Astrocyte of the spinal cord (primary cell): ENCODE measurements around the gene MEF2A.

Experiments used
- DNase-seq: peaks from one replicate; pipeline ENCODE4 v3.0.0; 2011; ENCODE audit warnings: low read depth, low spot score
- H3K4me3 ChIP-seq: 2 replicates; pipeline ENCODE4 v1.5.1; 2011; ENCODE audit warnings: low read depth, mild to moderate bottlenecking, low read length, moderate library complexity
- in situ Hi-C: cut with HindIII; loops from 2 replicates; pipeline ENCODE4 v1.10.0; 2017; ENCODE audit warnings: low sequenced_read_pairs
- TF ChIP-seq, protein P1 (sequence below): IDR thresholded peaks from 2 replicates; pipeline ENCODE4 v1.5.1; 2012; ENCODE audit warnings: low read depth, mild to moderate bottlenecking, low read length, inconsistent platforms

Gene MEF2A

DNA sequence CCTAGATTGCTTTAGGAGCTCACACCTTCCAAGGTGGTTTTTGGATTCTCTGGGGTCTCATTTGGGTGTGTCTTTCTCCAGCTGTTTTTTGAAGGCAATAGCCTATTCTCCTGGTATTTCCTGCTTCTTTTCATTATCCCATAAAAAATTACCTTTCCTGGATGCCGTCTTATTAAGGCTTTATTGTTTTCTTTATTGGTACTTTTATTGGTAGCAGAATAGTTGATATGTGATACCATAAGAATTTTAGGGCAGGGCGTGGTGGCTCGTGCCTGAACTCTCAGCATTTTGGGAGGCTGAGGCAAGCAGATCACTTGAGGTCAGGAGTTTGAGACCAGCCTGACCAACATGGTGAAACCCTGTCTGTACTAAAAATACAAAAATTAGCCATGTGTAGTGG lies 18.3 kb upstream of the MEF2A start:
- in situ Hi-C loops = no loop called here
- H3K4me3 ChIP-seq = no peak overlapping the region
- TF ChIP-seq, protein P1, sequence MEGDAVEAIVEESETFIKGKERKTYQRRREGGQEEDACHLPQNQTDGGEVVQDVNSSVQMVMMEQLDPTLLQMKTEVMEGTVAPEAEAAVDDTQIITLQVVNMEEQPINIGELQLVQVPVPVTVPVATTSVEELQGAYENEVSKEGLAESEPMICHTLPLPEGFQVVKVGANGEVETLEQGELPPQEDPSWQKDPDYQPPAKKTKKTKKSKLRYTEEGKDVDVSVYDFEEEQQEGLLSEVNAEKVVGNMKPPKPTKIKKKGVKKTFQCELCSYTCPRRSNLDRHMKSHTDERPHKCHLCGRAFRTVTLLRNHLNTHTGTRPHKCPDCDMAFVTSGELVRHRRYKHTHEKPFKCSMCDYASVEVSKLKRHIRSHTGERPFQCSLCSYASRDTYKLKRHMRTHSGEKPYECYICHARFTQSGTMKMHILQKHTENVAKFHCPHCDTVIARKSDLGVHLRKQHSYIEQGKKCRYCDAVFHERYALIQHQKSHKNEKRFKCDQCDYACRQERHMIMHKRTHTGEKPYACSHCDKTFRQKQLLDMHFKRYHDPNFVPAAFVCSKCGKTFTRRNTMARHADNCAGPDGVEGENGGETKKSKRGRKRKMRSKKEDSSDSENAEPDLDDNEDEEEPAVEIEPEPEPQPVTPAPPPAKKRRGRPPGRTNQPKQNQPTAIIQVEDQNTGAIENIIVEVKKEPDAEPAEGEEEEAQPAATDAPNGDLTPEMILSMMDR = no peak
- DNase-seq = no peak

DNA sequence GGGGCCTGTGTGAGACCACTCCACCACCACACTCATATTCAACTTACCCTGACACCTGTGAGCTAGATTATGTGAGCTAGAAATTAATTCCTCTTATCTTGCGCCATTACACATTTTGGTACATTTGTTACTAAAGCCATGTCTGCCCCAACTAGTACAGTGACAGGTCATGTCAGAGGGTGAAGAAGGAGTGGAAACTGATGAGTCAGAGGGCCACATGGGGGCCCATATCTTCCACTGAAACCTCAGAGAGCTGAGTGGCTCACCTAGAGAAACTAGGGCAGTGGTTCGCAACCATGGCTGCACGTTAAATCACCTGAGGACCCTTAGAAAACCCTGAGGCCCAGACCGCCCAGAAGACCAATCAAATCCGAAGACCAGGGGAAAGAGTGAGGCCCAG lies 15.7 kb upstream of the MEF2A start:
- no peak overlapping the region for H3K4me3 ChIP-seq
- in situ Hi-C loops = no loop called here
- TF ChIP-seq, protein P1 = no peak
- DNase-seq = no peak

DNA sequence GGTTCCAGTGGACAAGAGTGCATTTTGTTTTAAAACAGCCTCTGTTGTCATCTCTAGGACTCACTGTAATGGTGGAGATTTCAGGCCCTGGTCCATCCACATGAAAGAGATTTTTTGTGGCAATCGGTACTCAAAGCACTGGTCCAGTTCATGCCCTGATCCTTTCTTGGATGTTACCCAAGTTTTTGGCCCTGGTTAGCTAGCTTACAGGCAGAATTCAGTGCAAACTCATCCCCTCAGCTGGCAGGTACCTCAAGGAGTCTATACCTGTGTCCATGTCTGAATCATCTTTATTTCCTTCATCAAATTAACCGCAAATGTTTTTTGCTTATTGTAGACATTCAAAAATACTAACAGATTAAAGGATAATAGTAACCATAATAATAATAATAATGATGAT lies 13.7 kb upstream of the MEF2A start:
- in situ Hi-C loops = no loop called here
- DNase-seq = no peak
- TF ChIP-seq, protein P1 = no peak
- H3K4me3 ChIP-seq = no peak overlapping the region

DNA sequence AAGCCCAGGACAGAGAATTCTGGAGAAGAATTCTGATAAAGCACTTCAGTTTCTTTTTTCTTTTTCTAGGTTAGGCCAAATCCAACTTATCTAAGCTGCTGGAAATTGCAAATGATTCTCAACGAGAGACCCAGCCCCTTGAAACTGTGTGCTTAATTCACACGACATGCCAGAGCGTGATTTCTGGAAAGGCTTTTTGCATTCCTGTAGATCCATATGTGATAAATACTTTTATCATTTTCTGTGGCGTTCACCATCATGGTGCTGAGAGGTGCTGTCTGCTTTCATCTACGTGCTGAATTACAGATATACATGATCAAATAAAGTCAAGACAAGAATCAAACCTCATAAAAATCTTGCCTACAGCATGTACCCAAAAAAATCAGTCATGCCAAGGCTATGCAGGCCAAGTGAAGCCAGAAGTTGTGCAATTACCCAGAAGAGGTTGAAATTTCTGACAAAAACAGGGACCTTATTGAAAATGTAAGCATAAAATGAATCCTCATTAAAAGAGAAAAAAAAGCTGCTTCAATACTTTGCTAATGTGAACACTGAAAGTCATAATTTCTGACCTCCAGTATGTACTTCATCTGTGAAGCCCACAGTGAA lies 10.8 kb upstream of the MEF2A start:
- in situ Hi-C loops = no loop called here
- no peak for DNase-seq
- TF ChIP-seq, protein P1 = no peak
- no peak overlapping the region for H3K4me3 ChIP-seq

DNA sequence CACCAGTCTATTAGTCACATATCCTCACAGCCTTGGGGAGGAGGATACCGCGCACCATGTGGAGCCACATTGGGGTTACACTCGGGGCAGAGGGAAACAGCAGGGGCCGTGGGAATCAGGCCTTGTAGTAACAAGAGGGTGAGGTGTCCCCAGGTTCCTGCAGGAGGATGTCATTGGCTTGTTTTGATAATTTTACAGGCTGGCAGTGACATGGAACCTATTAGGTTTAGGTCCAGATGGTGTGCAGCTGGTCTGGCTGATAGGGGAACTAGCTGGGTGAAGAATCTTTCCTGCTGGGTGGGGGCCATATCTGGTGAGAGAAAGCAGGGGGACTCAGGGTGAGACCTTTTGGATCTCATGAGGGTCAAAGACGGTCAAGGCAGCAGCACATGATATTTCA lies 9.8 kb upstream of the MEF2A start:
- in situ Hi-C loops = no loop called here
- no peak overlapping the region for H3K4me3 ChIP-seq
- no peak for DNase-seq
- TF ChIP-seq, protein P1 = no peak

DNA sequence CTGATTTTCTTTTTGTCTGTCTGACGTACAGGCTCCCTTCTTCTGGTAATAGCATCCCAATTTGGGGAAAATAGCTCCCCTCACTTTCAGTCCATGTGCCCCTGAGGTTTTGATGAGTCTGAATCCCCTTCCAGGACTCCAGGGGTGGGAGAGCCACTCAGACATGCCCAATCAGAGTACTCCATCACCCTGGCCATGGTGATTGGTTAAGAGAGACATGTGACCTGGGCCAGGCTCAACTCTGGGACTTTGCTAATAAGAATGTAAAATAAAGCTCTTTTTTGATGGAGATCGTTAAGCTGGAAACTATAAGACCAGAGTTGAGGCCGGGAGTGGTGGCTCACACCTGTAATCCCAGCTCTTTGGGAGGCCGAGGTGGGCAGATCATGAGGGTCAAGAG lies 9.2 kb upstream of the MEF2A start:
- no peak for DNase-seq
- TF ChIP-seq, protein P1 = no peak
- no peak overlapping the region for H3K4me3 ChIP-seq
- in situ Hi-C loops = no loop called here

DNA sequence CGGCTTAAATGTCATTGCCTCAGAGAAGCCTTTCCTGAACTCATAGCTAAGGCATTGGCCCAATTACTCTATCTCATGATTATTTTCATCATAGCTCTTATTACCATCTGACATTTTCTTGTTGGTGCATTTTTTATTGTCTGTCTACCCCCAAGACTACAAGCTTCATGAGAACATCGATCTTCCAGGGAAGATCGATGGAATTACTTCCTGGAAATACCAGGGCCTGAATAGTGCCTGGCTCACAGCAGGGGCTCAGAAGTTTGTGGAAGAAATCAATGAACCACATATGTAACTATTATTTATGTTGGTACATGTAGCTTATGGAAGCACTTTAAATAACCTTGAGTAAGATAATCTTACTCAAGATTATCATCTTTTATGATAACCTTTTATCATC lies 7.7 kb upstream of the MEF2A start:
- in situ Hi-C loops = no loop called here
- H3K4me3 ChIP-seq = no peak overlapping the region
- TF ChIP-seq, protein P1 = no peak
- DNase-seq = no peak
